Kidney (tissue), 14 donors: Measurements from ENCODE around the gene NUDT22. TPM values are rescaled to one million over a fixed set of nuclear protein-coding genes. Genes with fewer than 3 reads are reported as not detected.

ENCODE experiments used
- DNase-seq, 5 donors: peaks; one replicate each; pipeline ENCODE4 v3.0.0-alpha.2; 2013 to 2020
- FAIRE-seq: peaks from 2 replicates; lab custom pipeline; 2012; peaks lifted over from hg19 to GRCh38; lab: Jason Lieb, UNC
- H3K27ac ChIP-seq, 2 donors: one replicate each; pipeline ENCODE4 v1.7.0; 2013; ENCODE audit warnings: low read depth in 2 of 2, low read length in 2 of 2, inconsistent platforms in 1 of 2
- H3K27me3 ChIP-seq: one replicate; pipeline ENCODE4 v1.7.1; 2013; ENCODE audit warnings: low read length, inconsistent platforms; ENCODE audit not compliant: control insufficient read depth, insufficient read depth
- H3K36me3 ChIP-seq, 3 donors: one replicate each; pipeline versions ENCODE4 v1.7.0 to v1.7.1; 2013; ENCODE audit warnings: low read length in 3 of 3, control low read depth in 1 of 3, inconsistent platforms in 1 of 3; ENCODE audit not compliant: insufficient read depth in 3 of 3, control insufficient read depth in 2 of 3
- H3K4me1 ChIP-seq, 3 donors: one replicate each; pipeline versions ENCODE4 v1.7.0 to v1.7.1; 2013; ENCODE audit warnings: low read length in 3 of 3, inconsistent platforms in 1 of 3, low read depth in 1 of 3; ENCODE audit not compliant: control insufficient read depth in 2 of 3, insufficient read depth in 2 of 3
- H3K4me3 ChIP-seq, 3 donors: one replicate each; pipeline versions ENCODE4 v1.7.0 to v1.8.1; 2013; ENCODE audit warnings: low read length in 3 of 3, control low read depth in 1 of 3, inconsistent platforms in 1 of 3
- H3K9ac ChIP-seq, 3 donors: one replicate each; pipeline versions ENCODE4 v1.7.0 to v1.7.1; 2013; ENCODE audit warnings: low read length in 3 of 3, control low read depth in 1 of 3, inconsistent platforms in 1 of 3
- H3K9me3 ChIP-seq, 3 donors: one replicate each; pipeline versions ENCODE4 v1.7.0 to v1.7.1; 2013; ENCODE audit warnings: low read length in 3 of 3, control low read depth in 1 of 3, inconsistent platforms in 1 of 3; ENCODE audit not compliant: control insufficient read depth in 2 of 3, insufficient read depth in 1 of 3
- intact Hi-C: fragments of 100-400 bp; cut with DNase I; formaldehyde crosslinking; loops from one replicate; pipeline ENCODE4 v1.11.1; 2022
- polyA plus RNA-seq: library from polyadenylated mRNA; stranded (reverse); fragments of 350-450 nt; fragmentation: Illumina TruSeq; extraction: RNeasy Lipid Tissue Mini Kit (QIAGEN cat#74804); gene quantifications from one replicate; pipeline ENCODE4 v1.2.3, GENCODE V29; 2014; ENCODE audit warnings: low read depth, low replicate concordance; ENCODE audit not compliant: insufficient read depth
- total RNA-seq: library from RNA; stranded (reverse); fragmentation: NEBNext Ultra II Directional; extraction: Animal tissue kit (Norgen Biotek cat#: 25700); gene quantifications from one replicate; pipeline ENCODE4 v1.2.1, GENCODE V29; 2021
- TF ChIP-seq, protein P1 (sequence below): IDR thresholded peaks from 3 replicates; pipeline ENCODE4 v1.5.1; 2012; ENCODE audit warnings: mild to moderate bottlenecking, moderate library complexity, borderline replicate concordance; ENCODE audit not compliant: insufficient read depth; ENCODE audit errors: extremely low read depth
- donor health status: control.
- donor health status: control.
- donor health status: control.
- donor health status: control.
- donor health status: control.
- donor health status: DM: yes; HTN: yes; CAD: no.
- donor health status: Normal renal cell carcinoma (clear cell type).

Gene NUDT22
- total and polyA plus RNA-seq, 2 donors from 2014 or later = 64.5 to 150 TPM

DNA sequence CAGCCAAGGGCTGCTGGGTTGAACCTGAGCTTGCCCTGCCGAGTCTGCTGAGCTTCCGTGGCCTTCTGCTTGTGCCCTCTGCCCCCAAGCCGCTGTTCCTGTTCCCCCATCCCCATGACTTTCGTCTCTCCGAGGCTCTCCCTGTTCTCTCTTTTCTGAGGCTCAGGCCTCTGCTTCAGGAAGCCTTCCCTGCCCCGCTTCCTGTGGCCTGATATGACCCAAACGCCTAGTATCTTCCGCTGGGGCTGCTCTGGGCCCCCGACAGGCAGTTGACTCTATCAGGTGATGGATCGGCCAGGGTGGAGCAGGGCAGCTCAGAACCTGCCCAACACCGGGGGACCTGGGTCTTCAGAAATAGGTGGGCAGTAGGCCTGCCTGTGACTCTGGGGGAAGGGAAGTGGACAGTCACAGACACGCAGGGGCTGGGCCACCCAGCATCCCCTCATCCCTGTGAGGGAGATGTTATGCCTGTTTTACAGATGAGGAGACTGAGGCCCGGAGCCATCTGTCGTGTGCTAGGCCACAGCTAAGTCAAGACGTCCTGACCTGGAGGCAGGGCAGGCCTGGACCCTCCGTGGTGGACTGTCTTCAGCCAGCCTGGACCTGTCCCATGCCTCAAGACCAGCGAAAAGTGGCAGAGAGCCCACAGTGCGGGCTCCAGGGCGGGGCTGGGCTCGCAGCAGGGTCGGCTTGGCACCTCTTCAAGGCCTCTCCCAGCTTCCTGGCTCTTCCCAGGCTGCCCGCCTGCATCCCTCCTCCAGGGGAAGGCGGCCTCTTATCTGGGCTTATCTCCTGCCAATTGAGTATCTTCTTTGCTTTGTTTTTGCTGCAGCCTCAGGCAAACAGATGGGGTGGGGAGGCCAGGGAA lies 42.2 kb downstream of the NUDT22 start:
- no peaks in the 10 kb centered on the region for H3K9me3 ChIP-seq
- peak overlapping the region in 2 of 3 donors; percentile 43 to 86 for H3K9ac ChIP-seq
- peak in 2 of 5 donors; percentile 82 to 92 for DNase-seq
- TF ChIP-seq, protein P1, sequence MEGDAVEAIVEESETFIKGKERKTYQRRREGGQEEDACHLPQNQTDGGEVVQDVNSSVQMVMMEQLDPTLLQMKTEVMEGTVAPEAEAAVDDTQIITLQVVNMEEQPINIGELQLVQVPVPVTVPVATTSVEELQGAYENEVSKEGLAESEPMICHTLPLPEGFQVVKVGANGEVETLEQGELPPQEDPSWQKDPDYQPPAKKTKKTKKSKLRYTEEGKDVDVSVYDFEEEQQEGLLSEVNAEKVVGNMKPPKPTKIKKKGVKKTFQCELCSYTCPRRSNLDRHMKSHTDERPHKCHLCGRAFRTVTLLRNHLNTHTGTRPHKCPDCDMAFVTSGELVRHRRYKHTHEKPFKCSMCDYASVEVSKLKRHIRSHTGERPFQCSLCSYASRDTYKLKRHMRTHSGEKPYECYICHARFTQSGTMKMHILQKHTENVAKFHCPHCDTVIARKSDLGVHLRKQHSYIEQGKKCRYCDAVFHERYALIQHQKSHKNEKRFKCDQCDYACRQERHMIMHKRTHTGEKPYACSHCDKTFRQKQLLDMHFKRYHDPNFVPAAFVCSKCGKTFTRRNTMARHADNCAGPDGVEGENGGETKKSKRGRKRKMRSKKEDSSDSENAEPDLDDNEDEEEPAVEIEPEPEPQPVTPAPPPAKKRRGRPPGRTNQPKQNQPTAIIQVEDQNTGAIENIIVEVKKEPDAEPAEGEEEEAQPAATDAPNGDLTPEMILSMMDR = no peak
- H3K4me3 ChIP-seq = peak overlapping the region in 2 of 3 donors; percentile 43 to 100
- H3K4me1 ChIP-seq = peaks cover 0 to 18% (median 9%) of the 10 kb centered on the region in 3 donors
- H3K27me3 ChIP-seq = no peaks in the 10 kb centered on the region
- peaks cover 0 to 6% (median 0%) of the 10 kb centered on the region in 3 donors for H3K36me3 ChIP-seq
- H3K27ac ChIP-seq = peak overlapping the region; percentile 82 to 91
- FAIRE-seq = no peak
- intact Hi-C loops = no loop called here

DNA sequence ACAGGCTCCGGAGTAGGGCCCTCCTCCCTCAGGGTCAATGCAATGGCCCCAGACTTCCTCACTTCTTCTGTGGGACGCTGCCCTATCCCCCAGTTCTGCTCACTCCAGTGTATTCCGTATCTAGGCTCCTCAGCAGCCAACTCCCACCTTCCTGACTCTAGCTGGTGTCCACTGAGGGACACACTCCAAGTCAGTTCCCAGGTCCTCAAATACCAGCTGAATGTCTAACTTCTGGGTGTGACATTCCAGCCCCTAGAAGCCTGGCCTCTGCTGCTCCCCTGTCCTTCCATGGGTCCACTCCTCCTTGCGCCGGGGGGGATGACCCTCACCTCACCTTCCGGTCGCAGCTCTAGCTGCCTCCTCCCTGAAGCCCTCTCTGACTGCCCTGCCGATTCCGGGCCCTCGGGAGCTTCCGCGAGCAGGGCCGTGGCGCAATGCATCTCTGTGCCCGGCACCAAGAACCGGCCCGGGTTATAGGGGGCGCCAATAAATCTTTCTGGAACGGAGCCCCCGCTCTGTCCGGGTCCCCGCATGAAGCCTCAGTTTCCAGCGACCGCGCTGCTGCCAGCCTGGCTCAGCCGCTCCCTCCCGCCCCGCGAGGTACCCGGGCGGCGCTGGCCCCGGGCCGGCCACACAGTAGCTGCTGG lies 42.9 kb downstream of the NUDT22 start:
- H3K27me3 ChIP-seq = no peaks in the 10 kb centered on the region
- H3K4me3 ChIP-seq = peak overlapping the region; percentile 43 to 100 (median 51)
- intact Hi-C loops = no loop called here
- H3K4me1 ChIP-seq = peaks cover 0 to 18% (median 9%) of the 10 kb centered on the region in 3 donors
- DNase-seq (peak in 4 of 5 donors; percentile 52 to 91 (median 70)), FAIRE-seq (no peak)
- H3K9me3 ChIP-seq = no peaks in the 10 kb centered on the region
- peak overlapping the region; percentile 15 to 86 (median 62) for H3K9ac ChIP-seq
- TF ChIP-seq, protein P1 = no peak
- peaks cover 0 to 6% (median 0%) of the 10 kb centered on the region in 3 donors for H3K36me3 ChIP-seq
- H3K27ac ChIP-seq = peak overlapping the region; percentile 82 to 91

DNA sequence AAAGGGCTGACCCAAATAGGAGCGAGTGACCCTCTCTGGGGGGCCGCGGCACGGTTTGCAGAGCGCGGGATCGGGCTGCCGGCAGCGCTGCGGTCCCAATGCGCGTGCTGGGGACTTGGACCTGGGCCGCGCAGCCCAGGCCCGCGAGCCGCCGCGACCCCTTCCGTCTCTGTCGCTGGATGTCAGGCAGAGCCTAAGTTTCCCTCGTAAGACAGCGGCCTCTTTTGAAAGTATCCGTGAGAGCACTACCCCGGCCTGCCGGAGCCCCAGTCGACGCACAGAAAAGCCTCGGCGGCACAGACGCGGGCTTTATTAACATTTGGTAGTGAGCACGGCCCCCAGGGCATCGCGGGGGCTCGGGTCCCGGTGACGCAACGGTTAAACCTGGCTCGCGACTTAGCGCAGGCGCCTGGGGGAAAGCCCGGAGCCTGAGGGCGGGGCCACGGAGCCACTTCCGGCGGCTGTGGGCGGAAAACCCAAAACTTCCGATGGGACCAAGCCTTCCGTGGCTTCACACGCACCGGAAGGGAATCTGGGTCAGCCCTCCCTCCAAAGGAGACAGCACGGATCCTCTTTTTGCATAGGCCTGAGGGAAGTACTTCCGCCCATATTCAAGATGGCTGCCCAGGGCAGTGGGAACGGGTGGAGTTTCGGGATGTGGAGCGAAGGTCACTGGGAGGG lies 43.6 kb downstream of the NUDT22 start:
- Histone ChIP-seq H3K27ac (peak overlapping the region; percentile 94 to 99), H3K4me1 (peaks cover 0 to 18% (median 9%) of the 10 kb centered on the region in 3 donors), H3K36me3 (peaks cover 0 to 4% (median 0%) of the 10 kb centered on the region in 3 donors), H3K9me3 (no peaks in the 10 kb centered on the region), H3K9ac (peak overlapping the region; percentile 62 to 97 (median 90)), H3K27me3 (no peaks in the 10 kb centered on the region), H3K4me3 (peak overlapping the region; percentile 80 to 100 (median 94))
- FAIRE-seq (peak; percentile 93), DNase-seq (peak; percentile 99 to 100 (median 99))
- intact Hi-C loops = no loop called here
- TF ChIP-seq, protein P1 = no peak
